ENCODE results near the gene EMILIN2. TPM values are rescaled to one million over a fixed set of nuclear protein-coding genes. Genes with fewer than 3 reads are reported as not detected.

The EMILIN2 gene
- total RNA-seq, 1 experiment from 2014 or later: 20.0 TPM

- WGBS (ENCODE audit: extremely low coverage, insufficient read length, low lambda C conversion rate): no CpG with 5 or more reads among the region's 2 CpGs
- no peak overlapping the region for H3K27ac ChIP-seq (ENCODE audit: insufficient read length, low read depth, low read length)
- no peaks in the 10 kb centered on the region for H3K79me2 ChIP-seq (ENCODE audit: insufficient read depth, low read length)
- Mint-ChIP-seq H3K27ac (no peak overlapping the region), H3K4me1 (peaks cover 6 to 8% of the 10 kb centered on the region in 2 experiments), H3K36me3 (ENCODE audit: insufficient read depth in 1 of 3, low read depth in 3 of 3) (peaks cover 0 to 7% (median 0%) of the 10 kb centered on the region in 3 experiments; a peak in 3 of 7 replicates), H3K4me3 (no peak overlapping the region), H3K27me3 (ENCODE audit: low read depth) (no peaks in the 10 kb centered on the region; the same call in 1 of the 2 replicates), H3K9me3 (peaks cover 6 to 10% of the 10 kb centered on the region in 2 experiments)
- H4K20me1 ChIP-seq (ENCODE audit: control insufficient read depth, insufficient read depth, insufficient read length): no peaks in the 10 kb centered on the region
- no peak overlapping the region for H2BK120ac ChIP-seq (ENCODE audit: low read depth, low read length, poor library complexity, severe bottlenecking)
- no peak overlapping the region for H4K5ac ChIP-seq (ENCODE audit: insufficient read length, low read depth, low read length)
- no peaks in the 10 kb centered on the region for H3K9me3 ChIP-seq (ENCODE audit: control insufficient read depth, low read depth, low read length)
- H3K79me1 ChIP-seq (ENCODE audit: insufficient read depth, low read depth, low read length, poor library complexity, severe bottlenecking): no peaks in the 10 kb centered on the region
- no peak overlapping the region for H2BK5ac ChIP-seq (ENCODE audit: insufficient read length, low read length)
- no peak overlapping the region for H3K4ac ChIP-seq (ENCODE audit: low read depth, low read length)
- no peak overlapping the region for H4K8ac ChIP-seq (replicated peaks; ENCODE audit: insufficient read length, low read depth, low read length)
- H2BK20ac ChIP-seq (ENCODE audit: low read depth, low read length, poor library complexity, severe bottlenecking): no peak overlapping the region
- no peak overlapping the region for H3T11ph ChIP-seq (ENCODE audit: low read length)
- H2AFZ ChIP-seq (ENCODE audit: low read length): no peak overlapping the region
- no peak overlapping the region for H3K9ac ChIP-seq (ENCODE audit: extremely low read depth, insufficient read length, low read length)
- no peaks in the 10 kb centered on the region for H3K23me2 ChIP-seq (ENCODE audit: insufficient read length, low read depth, low read length, poor library complexity, severe bottlenecking)
- no peak overlapping the region for H2BK12ac ChIP-seq (ENCODE audit: insufficient read length, low read depth, low read length)
- DNase-seq: no peak
- TF ChIP-seq CTCF (conservative IDR thresholded peaks at IDR 0.05): no peak
- H2BK15ac ChIP-seq (ENCODE audit: low read depth, low read length): no peak overlapping the region
- no peak overlapping the region for H4K91ac ChIP-seq (ENCODE audit: insufficient read length, low read depth, low read length)
- H3K18ac ChIP-seq (ENCODE audit: insufficient read length, low read depth, low read length): no peak overlapping the region
- H3K56ac ChIP-seq (ENCODE audit: insufficient read length, low read depth, low read length): no peak overlapping the region
- no peak overlapping the region for H3K14ac ChIP-seq (ENCODE audit: insufficient read depth, low read length)
- H2AK5ac ChIP-seq (ENCODE audit: insufficient read length, low read length): no peak overlapping the region
- no peak overlapping the region for H3K4me2 ChIP-seq (ENCODE audit: insufficient read depth, insufficient read length, low read length)
- no peaks in the 10 kb centered on the region for H3K4me1 ChIP-seq (ENCODE audit: insufficient read depth, low read length)
- no peak overlapping the region for H3K23ac ChIP-seq (ENCODE audit: insufficient read length, low read depth, low read length)
- H3K27me3 ChIP-seq (ENCODE audit: insufficient read depth, low read length): no peaks in the 10 kb centered on the region
These were observed 23.6 kb upstream of the EMILIN2 start for GRCh38 chr18:2823202-2823601.
